Endometrial microvascular endothelial cells (primary cell): ENCODE results near the gene GAS2L2. TPM values are rescaled to one million over a fixed set of nuclear protein-coding genes. Genes with fewer than 3 reads are reported as not detected.
"Not testable (repeated sequence)": the region's sequence is repeated elsewhere in the genome, so short reads cannot be mapped to it uniquely, and the experiment has no call there.

Experiments used
- in situ Hi-C: cut with HindIII; loops from 2 replicates; pipeline ENCODE4 v1.10.0; 2017; ENCODE audit warnings: low sequenced_read_pairs, low pct_unique_long_range_greater_than_20kb; ENCODE audit errors: inconsistent ontology term
- total RNA-seq: library from RNA; depleted of rRNA; stranded (reverse); fragments of >200 nt; gene quantifications from one replicate; pipeline ENCODE4 v1.2.3, GENCODE V29; 2015; ENCODE audit errors: inconsistent ontology term

Gene GAS2L2
- total RNA-seq, 1 donor from 2014 or later = not detected

- in situ Hi-C loops = no loop called here
Observed at GRCh38 chr17:35774499-35774898, 21.5 kb upstream of the GAS2L2 start.

- in situ Hi-C loops = no loop called here
Observed at GRCh38 chr17:35773679-35774425, 20.8 kb upstream of the GAS2L2 start.

GRCh38 chr17:35773129-35773528 lies 20.1 kb upstream of the GAS2L2 start:
- in situ Hi-C loops = no loop called here

DNA sequence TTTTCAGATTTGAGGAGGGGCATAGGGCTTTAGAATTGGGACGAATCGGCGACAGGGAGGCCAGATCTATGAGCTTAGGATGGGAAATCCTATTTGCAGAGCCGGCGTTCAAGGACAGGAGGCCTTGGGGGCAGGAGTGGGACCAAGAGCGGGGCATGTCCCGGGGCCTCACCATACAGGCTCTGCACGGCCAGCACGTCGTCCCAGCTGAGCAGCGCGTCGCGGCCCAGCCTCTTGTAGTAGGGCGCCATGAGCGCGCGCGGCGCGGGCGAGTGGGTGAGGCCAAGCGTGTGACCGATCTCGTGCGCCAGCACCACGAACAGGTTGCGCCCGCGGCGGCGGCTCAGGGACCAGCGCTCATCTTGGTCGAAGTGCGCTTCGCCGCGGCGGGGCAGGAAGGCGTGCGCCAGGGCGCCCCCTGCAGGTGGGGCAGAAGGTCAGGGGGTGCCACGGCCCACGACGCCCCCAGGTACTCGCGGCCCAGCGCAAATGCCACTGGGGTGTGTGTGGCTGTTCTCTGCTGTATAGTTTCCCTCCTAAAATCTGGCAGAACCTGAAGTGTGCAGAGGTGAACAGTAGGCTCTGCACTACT lies 17.0 kb upstream of the GAS2L2 start:
- in situ Hi-C loops = no loop called here

DNA sequence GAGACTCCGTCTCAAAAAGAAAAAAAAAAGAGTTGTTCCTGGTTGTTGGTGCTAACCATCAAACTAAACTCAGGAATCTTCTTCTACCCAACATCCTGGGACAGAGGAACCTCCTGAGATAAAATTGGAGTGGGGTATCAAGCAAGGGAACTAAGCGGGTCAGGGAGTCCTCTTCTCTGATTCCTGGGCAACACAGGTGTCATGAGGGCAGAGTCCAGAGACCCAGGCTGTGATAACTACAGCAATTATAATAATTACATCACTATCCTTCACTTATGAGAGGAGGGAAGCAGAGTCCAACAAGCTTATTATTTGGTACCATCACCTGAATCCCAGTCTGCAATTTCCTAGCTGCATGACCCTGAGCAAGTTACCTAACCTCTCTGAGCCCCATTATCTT lies 15.8 kb upstream of the GAS2L2 start:
- in situ Hi-C loops = no loop called here

- in situ Hi-C loops = no loop called here
Observed at GRCh38 chr17:35766903-35767510, 14.0 kb upstream of the GAS2L2 start.

DNA sequence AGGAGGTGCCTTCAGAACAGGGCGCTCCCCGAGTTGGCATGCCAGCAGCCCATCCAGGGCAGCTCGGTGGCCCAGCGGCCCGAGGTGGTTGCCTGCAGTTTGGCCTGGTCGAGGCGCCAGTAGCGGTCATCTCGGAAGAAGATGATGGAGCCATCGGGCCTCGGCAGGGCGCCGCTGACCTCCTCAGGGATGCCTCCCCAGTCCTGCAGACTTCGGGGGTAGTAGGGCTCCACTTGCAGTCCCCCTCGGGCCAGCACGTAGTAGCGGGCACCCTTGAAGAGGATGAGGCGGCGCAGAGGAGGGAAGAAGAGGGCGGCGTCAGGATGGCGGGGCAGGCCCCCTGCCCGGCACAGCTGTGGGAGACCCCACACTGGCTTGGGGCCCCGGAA lies 13.4 kb upstream of the GAS2L2 start:
- in situ Hi-C loops = no loop called here

DNA sequence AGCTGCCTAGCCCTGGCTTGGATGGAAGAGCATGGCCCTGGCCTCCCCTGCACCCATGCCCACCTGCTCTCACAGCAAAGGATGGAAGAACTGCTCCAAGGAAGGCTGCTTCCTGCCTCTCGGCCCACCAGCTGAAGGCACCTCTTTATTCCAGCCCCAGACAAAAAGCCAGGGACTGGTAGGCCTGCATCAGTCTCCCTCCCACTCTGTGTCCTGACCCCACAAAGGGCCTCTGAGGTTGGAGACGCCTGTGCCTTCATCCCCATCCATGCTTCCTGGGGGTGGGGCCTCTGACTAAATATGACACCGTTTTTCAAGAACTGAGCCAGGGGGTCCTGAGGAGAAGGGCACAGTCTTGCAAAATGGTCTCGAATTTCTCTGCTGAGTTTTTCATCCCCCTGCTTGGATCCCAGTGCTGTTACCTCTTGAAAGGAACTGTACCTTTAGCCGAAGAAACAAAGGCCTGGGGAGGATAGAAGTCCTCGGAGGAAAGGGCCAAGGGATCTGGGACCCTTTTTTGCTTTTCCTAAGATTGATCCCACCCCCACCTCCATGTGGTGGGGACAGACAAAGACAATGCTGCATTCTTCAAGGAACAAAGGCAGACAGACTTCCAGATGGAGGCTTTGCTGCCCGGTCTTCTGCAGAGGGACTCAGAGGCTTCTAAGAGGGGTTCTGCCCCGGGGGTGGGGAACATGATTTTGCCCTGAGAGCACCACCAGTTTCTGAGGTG lies 12.9 kb upstream of the GAS2L2 start:
- in situ Hi-C loops = no loop called here

- in situ Hi-C loops = no loop called here
Observed at GRCh38 chr17:35765086-35765710, 12.2 kb upstream of the GAS2L2 start.

DNA sequence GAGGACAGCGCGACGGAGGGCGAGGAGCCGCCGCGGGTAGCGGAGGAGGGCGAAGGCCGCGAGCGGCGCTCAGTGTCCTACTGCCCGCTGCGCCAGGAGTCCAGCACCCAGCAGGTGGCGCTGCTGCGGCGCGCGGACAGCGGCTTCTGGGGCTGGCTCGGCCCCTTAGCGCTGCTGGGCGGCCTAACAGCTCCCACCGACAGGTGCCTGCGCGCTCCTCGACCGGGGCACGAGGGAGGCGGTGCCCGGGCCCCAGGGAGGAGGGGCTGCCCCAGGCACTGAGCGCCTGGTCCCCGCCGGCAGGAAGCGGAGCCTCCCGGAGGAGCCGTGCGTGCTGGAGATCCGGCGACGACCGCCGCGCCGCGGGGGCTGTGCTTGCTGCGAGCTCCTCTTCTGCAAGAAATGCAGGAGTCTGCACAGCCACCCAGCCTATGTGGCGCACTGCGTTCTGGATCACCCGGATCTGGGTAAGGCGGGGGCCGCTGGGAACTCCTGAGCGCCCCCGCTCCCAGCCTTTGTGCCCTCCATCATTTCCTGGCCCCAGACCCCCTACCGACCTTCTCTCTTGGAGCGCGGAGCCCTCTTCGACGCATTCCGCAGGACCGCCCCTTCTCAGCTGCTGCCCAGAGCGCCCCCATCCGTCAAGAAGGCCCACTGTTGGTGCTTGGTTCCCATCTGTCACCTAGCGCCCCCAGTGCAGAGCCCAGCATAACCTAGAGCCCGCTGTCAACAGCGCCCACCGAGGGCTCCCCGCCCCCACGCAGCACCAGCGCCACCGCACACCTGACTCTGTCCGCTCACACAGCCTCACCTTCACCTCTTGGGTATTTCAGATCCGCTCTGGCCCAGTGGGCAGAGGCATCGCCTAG lies 11.3 kb upstream of the GAS2L2 start:
- in situ Hi-C loops = no loop called here

- in situ Hi-C loops = no loop called here
Observed at GRCh38 chr17:35763767-35764122, 10.7 kb upstream of the GAS2L2 start.

- in situ Hi-C loops = no loop called here
Observed at GRCh38 chr17:35761601-35762000, 8.6 kb upstream of the GAS2L2 start.

DNA sequence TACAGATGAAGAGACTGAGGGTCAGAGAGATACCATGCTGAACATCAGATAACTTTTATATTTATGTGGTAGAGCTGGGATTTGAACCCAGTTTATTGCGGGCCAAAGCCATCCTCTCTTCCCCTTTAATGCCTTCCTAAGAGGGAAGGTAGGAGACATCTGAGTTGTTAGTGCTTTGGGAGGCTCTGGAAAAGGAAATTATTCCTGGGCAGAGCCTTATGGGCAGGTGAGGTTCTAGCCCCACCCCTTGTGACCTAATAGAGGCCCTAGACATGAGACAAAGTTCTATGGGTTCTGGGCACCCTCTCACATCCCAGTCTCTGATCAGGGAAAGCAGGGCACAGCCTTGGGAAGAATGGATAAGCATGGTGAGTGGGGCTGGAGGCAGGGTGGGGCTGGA lies 7.5 kb upstream of the GAS2L2 start, which contains the start of gene C17orf50:
TSS of gene C17orf50 (plus strand) at position 301 of the 400 bp plus-strand sequence. CDS start at position 356, 55 bp downstream.
- in situ Hi-C loops = no loop called here

- in situ Hi-C loops = no loop called here
Observed at GRCh38 chr17:35757243-35757642, 4.2 kb upstream of the GAS2L2 start.

DNA sequence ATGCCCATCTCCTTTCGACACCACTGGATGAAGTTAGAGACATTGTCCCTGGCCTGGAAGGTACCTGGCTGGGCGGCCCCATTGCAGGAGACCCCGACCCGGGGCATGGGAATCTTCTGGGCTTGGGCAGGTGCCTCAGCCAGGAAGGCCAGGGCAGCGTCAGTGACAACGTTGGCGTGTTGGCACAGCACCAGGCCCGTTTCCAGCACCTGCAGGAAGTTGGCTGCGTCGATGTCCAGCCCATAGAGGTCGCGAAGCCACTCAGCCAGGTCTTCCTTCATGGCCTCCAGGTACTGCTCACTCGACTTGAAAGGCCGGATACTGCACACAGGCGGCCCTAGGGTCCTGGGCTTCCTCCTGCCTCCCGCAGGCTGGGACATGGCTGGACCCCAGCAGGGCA lies 568 bp downstream of the GAS2L2 start:
- in situ Hi-C loops = no loop called here

- in situ Hi-C loops = not testable (repeated sequence)
Observed at GRCh38 chr17:35751541-35751940, 1.5 kb downstream of the GAS2L2 start.

GRCh38 chr17:35750526-35751395 lies 2.3 kb downstream of the GAS2L2 start:
- in situ Hi-C loops = no loop called here
